ENCODE measurements around the gene CPB2.

DNA sequence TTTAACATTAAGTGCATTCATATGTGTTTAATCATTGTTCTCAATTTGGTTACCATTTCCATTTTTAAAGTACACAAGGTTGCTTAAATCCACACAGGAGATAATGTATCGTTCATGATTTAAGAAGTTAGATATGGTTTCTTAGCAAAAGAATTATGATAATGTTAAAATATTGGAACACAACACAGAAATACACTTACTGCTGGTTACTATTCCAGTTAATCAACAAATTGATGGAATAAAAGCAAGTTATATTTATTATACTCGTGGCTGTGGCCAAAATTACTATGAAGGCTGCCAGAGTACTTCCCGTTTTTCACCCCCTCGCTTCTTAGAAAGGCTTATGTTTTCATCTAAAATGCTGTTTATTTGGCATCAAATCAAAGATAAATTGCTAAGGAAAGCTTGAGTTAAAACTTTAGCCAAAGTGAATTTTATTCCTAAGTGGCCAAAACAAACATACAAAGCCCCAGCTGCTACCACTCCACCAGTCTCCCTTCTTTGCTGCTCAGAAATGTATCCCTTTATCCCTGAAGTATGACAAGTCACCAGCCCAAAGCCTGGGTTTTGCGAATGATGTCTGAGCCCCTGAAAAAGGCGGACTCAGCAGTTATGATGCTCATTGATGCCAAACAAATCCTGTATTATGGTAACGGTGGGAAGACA lies 49.4 kb upstream of the CPB2 start:
- TF ChIP-seq, protein P1, sequence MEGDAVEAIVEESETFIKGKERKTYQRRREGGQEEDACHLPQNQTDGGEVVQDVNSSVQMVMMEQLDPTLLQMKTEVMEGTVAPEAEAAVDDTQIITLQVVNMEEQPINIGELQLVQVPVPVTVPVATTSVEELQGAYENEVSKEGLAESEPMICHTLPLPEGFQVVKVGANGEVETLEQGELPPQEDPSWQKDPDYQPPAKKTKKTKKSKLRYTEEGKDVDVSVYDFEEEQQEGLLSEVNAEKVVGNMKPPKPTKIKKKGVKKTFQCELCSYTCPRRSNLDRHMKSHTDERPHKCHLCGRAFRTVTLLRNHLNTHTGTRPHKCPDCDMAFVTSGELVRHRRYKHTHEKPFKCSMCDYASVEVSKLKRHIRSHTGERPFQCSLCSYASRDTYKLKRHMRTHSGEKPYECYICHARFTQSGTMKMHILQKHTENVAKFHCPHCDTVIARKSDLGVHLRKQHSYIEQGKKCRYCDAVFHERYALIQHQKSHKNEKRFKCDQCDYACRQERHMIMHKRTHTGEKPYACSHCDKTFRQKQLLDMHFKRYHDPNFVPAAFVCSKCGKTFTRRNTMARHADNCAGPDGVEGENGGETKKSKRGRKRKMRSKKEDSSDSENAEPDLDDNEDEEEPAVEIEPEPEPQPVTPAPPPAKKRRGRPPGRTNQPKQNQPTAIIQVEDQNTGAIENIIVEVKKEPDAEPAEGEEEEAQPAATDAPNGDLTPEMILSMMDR (conservative IDR thresholded peaks at IDR 0.05; ENCODE audit: low read length) = no peak
- TF ChIP-seq EZH2phosphoT487 (IDR thresholded peaks at IDR 0.05; ENCODE audit: borderline replicate concordance) = no peak

Data from Loucy (cell line).